ENCODE results near the gene DCDC2. TPM values are rescaled to one million over a fixed set of nuclear protein-coding genes. Genes with fewer than 3 reads are reported as not detected.
"Not testable (repeated sequence)": the region's sequence is repeated elsewhere in the genome, so short reads cannot be mapped to it uniquely, and the experiment has no call there.

Gene DCDC2
- total and polyA plus RNA-seq, 2 donors (not counting 3 experiments of a cell fraction or from before 2014, with no cell fraction given), result not detected

GRCh38 chr6:24145690-24146131 lies 212.1 kb downstream of the DCDC2 start:
- Histone ChIP-seq H3K9me3 (replicated peaks; ENCODE audit: control insufficient read depth, insufficient read depth, low read length) (peaks cover 3% of the 10 kb centered on the region), H3K27me3 (ENCODE audit: control insufficient read depth in 2 of 2, insufficient read depth in 2 of 2, low read length in 2 of 2) (no peaks in the 10 kb centered on the region), H3K4me3 (replicated peaks in 1 of 3; ENCODE audit: insufficient read depth in 1 of 3, low read depth in 1 of 3, low read length in 3 of 3) (no peak overlapping the region), H3K36me3 (ENCODE audit: control insufficient read depth in 2 of 2, extremely low read depth in 1 of 2, insufficient read depth in 2 of 2, low read length in 2 of 2) (no peaks in the 10 kb centered on the region), H3K9me1 (replicated peaks; ENCODE audit: control insufficient read depth, extremely low read depth, insufficient read depth, low read length) (no peaks in the 10 kb centered on the region), H3K9ac (replicated peaks; ENCODE audit: extremely low read depth, insufficient read depth, low read length) (no peak overlapping the region), H4K20me1 (replicated peaks; ENCODE audit: control insufficient read depth, extremely low read depth, insufficient read depth, low read length) (no peaks in the 10 kb centered on the region), H2AFZ (ENCODE audit: low read depth, low read length) (no peak overlapping the region), H3K79me2 (ENCODE audit: control insufficient read depth, insufficient read depth, low read length) (no peaks in the 10 kb centered on the region), H3K4me1 (ENCODE audit: control insufficient read depth, extremely low read depth, insufficient read depth, low read length) (no peaks in the 10 kb centered on the region), H3K27ac (ENCODE audit: insufficient read depth, low read depth, low read length) (no peak overlapping the region), H3K4me2 (ENCODE audit: insufficient read depth, low read length) (no peak overlapping the region)
- DNase-seq (ENCODE audit: low read depth, low spot score), result no peak
- no peak for FAIRE-seq
- BruUV-seq (replicated peaks), result no TSS peak
- TF ChIP-seq CTCF (IDR thresholded peaks at IDR 0.05; ENCODE audit: extremely low read depth in 1 of 2, insufficient read depth in 1 of 2, low read depth in 1 of 2, low read length in 2 of 2) (no peak), POLR2A (IDR thresholded peaks at IDR 0.05; ENCODE audit: low read depth, low read length) (no peak), FOS (IDR thresholded peaks at IDR 0.05; ENCODE audit: borderline replicate concordance, insufficient read depth, low read length) (no peak), EZH2 (IDR thresholded peaks at IDR 0.05; ENCODE audit: borderline replicate concordance, low read depth, low read length, severe bottlenecking) (no peak), MAX (IDR thresholded peaks at IDR 0.05; ENCODE audit: insufficient read depth, insufficient read length) (no peak), POLR2AphosphoS5 (IDR thresholded peaks at IDR 0.05; ENCODE audit: insufficient read depth, low read depth, low read length) (no peak), MYC (IDR thresholded peaks at IDR 0.05; ENCODE audit: low read depth, low read length) (no peak), GATA2 (IDR thresholded peaks at IDR 0.05; ENCODE audit: insufficient read depth, insufficient read length, low read depth, low read length) (no peak)
- ChIA-PET CTCF (no interaction called here), POLR2A (no interaction called here)
- intact Hi-C loops (cut with micrococcal nuclease), result no loop called here
- dilution Hi-C loops (cut with MboI; ENCODE audit: extremely low pct_ligation_motif_present, low sequenced_read_pairs), result no loop called here

- H3K4me1 ChIP-seq (ENCODE audit: control insufficient read depth, extremely low read depth, insufficient read depth, low read length); H3K9me1 ChIP-seq (replicated peaks; ENCODE audit: control insufficient read depth, extremely low read depth, insufficient read depth, low read length); H3K4me3 ChIP-seq (replicated peaks in 1 of 3; ENCODE audit: insufficient read depth in 1 of 3, low read depth in 1 of 3, low read length in 3 of 3); FAIRE-seq; BruUV-seq (replicated peaks); intact Hi-C loops (cut with micrococcal nuclease); H3K27ac ChIP-seq (ENCODE audit: insufficient read depth, low read depth, low read length); dilution Hi-C loops (cut with MboI; ENCODE audit: extremely low pct_ligation_motif_present, low sequenced_read_pairs); H2AFZ ChIP-seq (ENCODE audit: low read depth, low read length); CTCF ChIA-PET; POLR2A ChIA-PET; H3K9ac ChIP-seq (replicated peaks; ENCODE audit: extremely low read depth, insufficient read depth, low read length); H4K20me1 ChIP-seq (replicated peaks; ENCODE audit: control insufficient read depth, extremely low read depth, insufficient read depth, low read length); H3K27me3 ChIP-seq (ENCODE audit: control insufficient read depth in 2 of 2, insufficient read depth in 2 of 2, low read length in 2 of 2); DNase-seq (ENCODE audit: low read depth, low spot score); H3K9me3 ChIP-seq (replicated peaks; ENCODE audit: control insufficient read depth, insufficient read depth, low read length); H3K36me3 ChIP-seq (ENCODE audit: control insufficient read depth in 2 of 2, extremely low read depth in 1 of 2, insufficient read depth in 2 of 2, low read length in 2 of 2); H3K4me2 ChIP-seq (ENCODE audit: insufficient read depth, low read length); H3K79me2 ChIP-seq (ENCODE audit: control insufficient read depth, insufficient read depth, low read length): not testable (repeated sequence)
These were observed 215.1 kb downstream of the DCDC2 start for GRCh38 chr6:24142733-24143132.
